NT2/D1 (cell line): ENCODE data around the gene SCO1.

Experiments used
- SUZ12 ChIP-seq: IDR thresholded peaks from 2 replicates; pipeline ENCODE4 v1.6.1; 2011; ENCODE audit not compliant: insufficient read length, insufficient read depth; ENCODE audit errors: extremely low read depth
- ZNF274 ChIP-seq: IDR thresholded peaks from 2 replicates; pipeline ENCODE4 v1.6.1; 2011; ENCODE audit warnings: mild to moderate bottlenecking, low read depth, low read length

DNA sequence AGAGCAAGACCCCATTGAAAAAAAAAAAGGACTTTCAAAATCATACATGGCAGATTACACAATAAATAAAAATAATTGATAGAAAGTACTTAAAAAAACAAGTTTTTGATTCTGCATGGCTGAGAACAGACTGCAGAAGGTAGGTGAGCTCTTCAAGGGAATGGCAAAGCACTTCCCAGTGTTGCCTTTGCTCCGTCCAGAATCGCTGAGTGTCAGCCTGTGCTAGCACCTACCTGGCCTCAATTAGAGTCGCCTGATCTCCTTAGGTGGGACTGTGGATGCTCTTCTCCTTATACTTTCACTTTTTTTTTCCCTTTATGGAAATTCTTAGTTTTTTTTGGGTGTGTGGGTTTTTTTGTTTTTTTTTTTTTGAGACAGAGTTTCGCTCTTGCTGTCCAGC is 38.5 kb upstream of the SCO1 start:
- no peak for TF ChIP-seq SUZ12
- no peak for TF ChIP-seq ZNF274
